ENCODE results near the gene DPYSL3.

DNA sequence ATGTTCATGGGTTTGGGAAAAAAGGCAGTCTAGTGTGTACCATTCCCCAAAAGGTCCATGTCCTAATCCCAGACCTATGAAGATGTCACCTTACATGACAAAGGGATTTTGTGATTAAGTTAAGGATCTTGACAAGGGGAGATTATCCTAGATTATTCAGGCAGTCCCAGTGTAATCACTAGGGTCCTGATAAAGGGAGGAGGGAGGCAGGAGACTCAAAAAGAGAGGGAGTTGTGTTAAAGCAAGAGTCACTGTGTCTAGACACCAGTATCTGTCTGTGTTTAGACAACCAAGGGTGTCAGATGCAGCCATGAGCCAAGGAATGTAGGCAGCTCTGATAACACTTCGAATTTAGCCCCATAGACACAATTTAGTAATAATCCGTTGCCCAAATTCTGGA is 49.5 kb downstream of the DPYSL3 start:
- TF ChIP-seq SP1 (IDR thresholded peaks at IDR 0.05) (no peak), BHLHE40 (IDR thresholded peaks at IDR 0.05; ENCODE audit: borderline replicate concordance) (no peak), L3MBTL2 (conservative IDR thresholded peaks at IDR 0.05) (no peak), HDGF (IDR thresholded peaks at IDR 0.05; ENCODE audit: borderline replicate concordance) (no peak), NFRKB (IDR thresholded peaks at IDR 0.05) (no peak), FOXK2 (IDR thresholded peaks at IDR 0.05) (no peak), FOXM1 (IDR thresholded peaks at IDR 0.05; ENCODE audit: borderline replicate concordance) (no peak), ARNT (IDR thresholded peaks at IDR 0.05) (no peak), SUZ12 (IDR thresholded peaks at IDR 0.05) (no peak), TARDBP (IDR thresholded peaks at IDR 0.05) (no peak), FOXA1 (IDR thresholded peaks at IDR 0.05) (no peak), LEF1 (IDR thresholded peaks at IDR 0.05; ENCODE audit: borderline replicate concordance) (no peak), ZNF384 (IDR thresholded peaks at IDR 0.05) (no peak)
- TF ChIP-seq, protein P1, sequence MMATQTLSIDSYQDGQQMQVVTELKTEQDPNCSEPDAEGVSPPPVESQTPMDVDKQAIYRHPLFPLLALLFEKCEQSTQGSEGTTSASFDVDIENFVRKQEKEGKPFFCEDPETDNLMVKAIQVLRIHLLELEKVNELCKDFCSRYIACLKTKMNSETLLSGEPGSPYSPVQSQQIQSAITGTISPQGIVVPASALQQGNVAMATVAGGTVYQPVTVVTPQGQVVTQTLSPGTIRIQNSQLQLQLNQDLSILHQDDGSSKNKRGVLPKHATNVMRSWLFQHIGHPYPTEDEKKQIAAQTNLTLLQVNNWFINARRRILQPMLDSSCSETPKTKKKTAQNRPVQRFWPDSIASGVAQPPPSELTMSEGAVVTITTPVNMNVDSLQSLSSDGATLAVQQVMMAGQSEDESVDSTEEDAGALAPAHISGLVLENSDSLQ (IDR thresholded peaks at IDR 0.05): no peak
